ENCODE results near the gene EFCAB12.
A peak's percentile ranks its signal among the peaks of the same experiment; 100 is the strongest.

The EFCAB12 gene

GRCh38 chr3:129428376-129429079 is at the start of gene EFCAB12:
EFCAB12 (minus strand) TSS chr3:129428636; CDS start chr3:129428488, 148 bp downstream.
- peak; percentile 91 for DNase-seq

GRCh38 chr3:129476586-129476985 is 48.1 kb upstream of the EFCAB12 start:
- no peak for DNase-seq

GRCh38 chr3:129475863-129476262 is 47.4 kb upstream of the EFCAB12 start:
- DNase-seq = no peak

- no peak for DNase-seq
These were observed 46.8 kb upstream of the EFCAB12 start for GRCh38 chr3:129474984-129475804.

- DNase-seq = no peak
These were observed 45.3 kb upstream of the EFCAB12 start for GRCh38 chr3:129473769-129474152.

GRCh38 chr3:129473067-129473768 is 44.8 kb upstream of the EFCAB12 start:
- DNase-seq = no peak

- DNase-seq = no peak
These were observed 42.4 kb upstream of the EFCAB12 start for GRCh38 chr3:129470861-129471260.

GRCh38 chr3:129469026-129469425 is 40.6 kb upstream of the EFCAB12 start:
- DNase-seq = no peak

- no peak for DNase-seq
These were observed 39.5 kb upstream of the EFCAB12 start for GRCh38 chr3:129467932-129468331.

GRCh38 chr3:129463716-129464115 is 35.3 kb upstream of the EFCAB12 start:
- no peak for DNase-seq

- DNase-seq = no peak
These were observed 34.7 kb upstream of the EFCAB12 start for GRCh38 chr3:129463094-129463493.

- no peak for DNase-seq
These were observed 34.0 kb upstream of the EFCAB12 start for GRCh38 chr3:129462361-129462968.

- DNase-seq = no peak
These were observed 33.2 kb upstream of the EFCAB12 start for GRCh38 chr3:129461461-129462146.

- DNase-seq = no peak
These were observed 32.6 kb upstream of the EFCAB12 start for GRCh38 chr3:129461022-129461421.

GRCh38 chr3:129460572-129460971 is 32.1 kb upstream of the EFCAB12 start:
- no peak for DNase-seq

GRCh38 chr3:129460155-129460554 is 31.7 kb upstream of the EFCAB12 start:
- no peak for DNase-seq

GRCh38 chr3:129453732-129454131 is 25.3 kb upstream of the EFCAB12 start:
- DNase-seq = no peak

GRCh38 chr3:129449279-129450115 is 21.1 kb upstream of the EFCAB12 start:
- no peak for DNase-seq

GRCh38 chr3:129448186-129448895 is 19.9 kb upstream of the EFCAB12 start:
- no peak for DNase-seq

- no peak for DNase-seq
These were observed 18.5 kb upstream of the EFCAB12 start for GRCh38 chr3:129446926-129447325.

- no peak for DNase-seq
These were observed 17.0 kb upstream of the EFCAB12 start for GRCh38 chr3:129445471-129445870.

Data from suppressor macrophage treated with lipopolysaccharide for 4 hours (primary cell).